ENCODE measurements around the gene ZNF438. TPM values are rescaled to one million over a fixed set of nuclear protein-coding genes. Genes with fewer than 3 reads are reported as not detected.

The ZNF438 gene
- polyA plus RNA-seq, 3 donors, result 5.4 to 11.1 (median 9.3) TPM

DNA sequence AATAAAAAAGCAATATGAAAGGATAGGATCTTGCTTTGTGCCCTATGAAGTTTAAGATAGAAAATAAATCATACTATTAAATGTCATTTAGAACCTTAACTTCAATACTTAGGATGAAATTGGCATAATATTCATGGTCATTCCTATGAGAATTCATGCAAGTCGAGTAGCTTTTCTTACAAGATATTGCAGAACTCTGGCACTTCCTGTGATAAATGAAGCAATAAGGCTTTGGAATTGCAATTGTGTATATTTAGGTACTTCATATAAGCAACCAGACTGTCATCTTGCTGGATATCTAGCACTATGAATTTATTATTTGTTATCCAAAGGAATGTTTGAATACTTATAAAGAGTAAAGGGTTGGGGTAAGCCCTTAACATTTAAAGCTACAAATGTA lies 116.5 kb downstream of the ZNF438 start:
- peak overlapping the region; percentile 26 for H3K4me2 ChIP-seq (replicated peaks; ENCODE audit: extremely low read depth, low read length, poor library complexity, severe bottlenecking)
- Mint-ChIP-seq H3K27me3 (ENCODE audit: low read depth in 3 of 3) (no peaks in the 10 kb centered on the region), H3K27ac (no peak overlapping the region), H3K4me1 (peaks cover 12% of the 10 kb centered on the region), H3K4me3 (no peak overlapping the region), H3K9me3 (peaks cover 0 to 3% (median 0%) of the 10 kb centered on the region in 7 donors), H3K36me3 (peaks cover 7 to 21% of the 10 kb centered on the region in 2 donors)
- H3K27me3 ChIP-seq (ENCODE audit: control insufficient read depth in 2 of 2, insufficient read depth in 2 of 2, low read length in 2 of 2), result no peaks in the 10 kb centered on the region
- no peak for TF ChIP-seq CTCF (IDR thresholded peaks at IDR 0.05)
- H3K36me3 ChIP-seq (replicated peaks in 1 of 2; ENCODE audit: control insufficient read depth in 1 of 2, insufficient read depth in 2 of 2, low read length in 2 of 2), result peaks cover 1 to 8% of the 10 kb centered on the region in 2 donors
- intact Hi-C loops (cut with micrococcal nuclease), result loop anchor here in 1 of 2 donors (10.0 kb wide), 1 partner anchor 50 kb away; no protein-coding TSS in a partner anchor
- H3K4me3 ChIP-seq (replicated peaks in 1 of 3; ENCODE audit: low read depth in 2 of 3, low read length in 3 of 3), result peak overlapping the region in 1 of 3 experiments; percentile 16
- H3K4me1 ChIP-seq (ENCODE audit: control insufficient read depth in 1 of 2, insufficient read depth in 2 of 2, low read length in 2 of 2), result peaks cover 7 to 17% of the 10 kb centered on the region in 2 donors
- H3K79me2 ChIP-seq (ENCODE audit: insufficient read depth, low read length), result no peaks in the 10 kb centered on the region
- no peak overlapping the region for H3K9ac ChIP-seq (ENCODE audit: insufficient read depth, low read length, poor library complexity, severe bottlenecking)
- WGBS (ENCODE audit: insufficient coverage), result no CpG with 5 or more reads among the region's 1 CpG
- DNase-seq, result peak; percentile 25 to 63 (median 61)
- H2AFZ ChIP-seq (ENCODE audit: insufficient read depth, low read depth, low read length, poor library complexity, severe bottlenecking), result no peak overlapping the region
- peak overlapping the region in 1 of 2 donors; percentile 14 for H3K27ac ChIP-seq (ENCODE audit: low read depth in 1 of 2, low read length in 2 of 2)
- no peaks in the 10 kb centered on the region for H3K9me3 ChIP-seq (replicated peaks in 1 of 2; ENCODE audit: control insufficient read depth in 1 of 2, insufficient read depth in 1 of 2, low read length in 2 of 2)
- H4K20me1 ChIP-seq (ENCODE audit: insufficient read depth, low read length), result no peaks in the 10 kb centered on the region

- Mint-ChIP-seq H3K4me1 (peaks cover 5% of the 10 kb centered on the region), H3K27ac (no peak overlapping the region), H3K27me3 (ENCODE audit: low read depth in 3 of 3) (no peaks in the 10 kb centered on the region), H3K36me3 (peaks cover 31 to 35% of the 10 kb centered on the region in 2 donors), H3K9me3 (peaks cover 0 to 5% (median 0%) of the 10 kb centered on the region in 7 donors), H3K4me3 (no peak overlapping the region)
- Histone ChIP-seq H3K9me3 (replicated peaks in 1 of 2; ENCODE audit: control insufficient read depth in 1 of 2, insufficient read depth in 1 of 2, low read length in 2 of 2) (no peaks in the 10 kb centered on the region), H3K27me3 (ENCODE audit: control insufficient read depth in 2 of 2, insufficient read depth in 2 of 2, low read length in 2 of 2) (no peaks in the 10 kb centered on the region), H2AFZ (ENCODE audit: insufficient read depth, low read depth, low read length, poor library complexity, severe bottlenecking) (no peak overlapping the region), H3K36me3 (replicated peaks in 1 of 2; ENCODE audit: control insufficient read depth in 1 of 2, insufficient read depth in 2 of 2, low read length in 2 of 2) (peaks cover 28 to 38% of the 10 kb centered on the region in 2 donors), H3K9ac (ENCODE audit: insufficient read depth, low read length, poor library complexity, severe bottlenecking) (no peak overlapping the region), H4K20me1 (ENCODE audit: insufficient read depth, low read length) (no peaks in the 10 kb centered on the region), H3K79me2 (ENCODE audit: insufficient read depth, low read length) (no peaks in the 10 kb centered on the region), H3K27ac (ENCODE audit: low read depth in 1 of 2, low read length in 2 of 2) (peak overlapping the region in 1 of 2 donors; percentile 15), H3K4me3 (replicated peaks in 1 of 3; ENCODE audit: low read depth in 2 of 3, low read length in 3 of 3) (no peak overlapping the region), H3K4me1 (ENCODE audit: control insufficient read depth in 1 of 2, insufficient read depth in 2 of 2, low read length in 2 of 2) (peaks cover 7 to 17% of the 10 kb centered on the region in 2 donors), H3K4me2 (replicated peaks; ENCODE audit: extremely low read depth, low read length, poor library complexity, severe bottlenecking) (no peak overlapping the region)
- no peak for DNase-seq
- WGBS (ENCODE audit: insufficient coverage), result 49% methylated on average over 2 of the region's 3 CpGs
- no peak for TF ChIP-seq CTCF (IDR thresholded peaks at IDR 0.05)
- intact Hi-C loops (cut with micrococcal nuclease), result loop anchor here in 1 of 2 donors (10.0 kb wide), 1 partner anchor 47 kb away; no protein-coding TSS in a partner anchor
Measured at GRCh38 chr10:30911303-30911863, 120.3 kb downstream of the ZNF438 start.
